HepG2 (cell line): ENCODE data around the gene TP73. TPM values are rescaled to one million over a fixed set of nuclear protein-coding genes. Genes with fewer than 3 reads are reported as not detected.
A peak's percentile ranks its signal among the peaks of the same experiment; 100 is the strongest.

Experiments used
- CEBPB ChIP-seq: IDR thresholded peaks from 2 replicates; pipeline ENCODE4 v1.6.1; 2011; ENCODE audit warnings: low read depth, low read length, improper control_type of control experiment, borderline replicate concordance
- E2F5 ChIP-seq: sonication (generic); formaldehyde crosslinking; conservative IDR thresholded peaks from 2 replicates; pipeline ENCODE4 v1.4.0; 2020; ENCODE audit warnings: missing genetic modification reagents
- EHMT2 ChIP-seq: fragments of 200-600 bp; sonication (generic); IDR thresholded peaks from 2 replicates; pipeline ENCODE4 v1.7.0; 2017; ENCODE audit warnings: antibody characterized with exemption, low read depth, low read length, borderline replicate concordance
- EZH2 ChIP-seq: conservative IDR thresholded peaks from 2 replicates; pipeline ENCODE4 v1.6.1; 2012; ENCODE audit warnings: mild to moderate bottlenecking, low read depth, low read length, moderate library complexity
- FOXC1 ChIP-seq: sonication (generic); formaldehyde crosslinking; IDR thresholded peaks from 2 replicates; pipeline ENCODE4 v1.8.0; 2022; ENCODE audit warnings: mild to moderate bottlenecking, missing genetic modification reagents, borderline replicate concordance
- KAT7 ChIP-seq: IDR thresholded peaks from 2 replicates; pipeline ENCODE4 v1.6.1; 2018; ENCODE audit warnings: borderline replicate concordance, missing compliant biosample characterization
- MBD4 ChIP-seq: IDR thresholded peaks from 2 replicates; pipeline ENCODE4 v1.6.1; 2012; ENCODE audit warnings: low read length, inconsistent platforms, borderline replicate concordance
- MBNL3 ChIP-seq: fragments of 250-450 bp; sonication (Bioruptor Pico); conservative IDR thresholded peaks from 2 replicates; pipeline ENCODE4 v1.8.0; 2022; ENCODE audit warnings: mild to moderate bottlenecking, inconsistent platforms
- MEF2D ChIP-seq: sonication (generic); formaldehyde crosslinking; IDR thresholded peaks from 2 replicates; pipeline ENCODE4 v1.5.1; 2020; ENCODE audit warnings: mild to moderate bottlenecking, missing genetic modification reagents
- NR2C2 ChIP-seq: sonication (generic); formaldehyde crosslinking; IDR thresholded peaks from 2 replicates; pipeline ENCODE4 v1.4.0; 2020; ENCODE audit warnings: missing genetic modification reagents, mild to moderate bottlenecking, moderate library complexity, borderline replicate concordance
- ONECUT2 ChIP-seq: sonication (generic); formaldehyde crosslinking; IDR thresholded peaks from 2 replicates; pipeline ENCODE4 v1.4.0; 2020; ENCODE audit warnings: missing genetic modification reagents
- SAP130 ChIP-seq: IDR thresholded peaks from 2 replicates; pipeline ENCODE4 v1.6.1; 2016; ENCODE audit warnings: low read depth
- STAG1 ChIP-seq: sonication (generic); formaldehyde crosslinking; IDR thresholded peaks from 2 replicates; pipeline ENCODE4 v1.4.0; 2020; ENCODE audit warnings: missing genetic modification reagents
- TOE1 ChIP-seq: sonication (generic); formaldehyde crosslinking; IDR thresholded peaks from 2 replicates; pipeline ENCODE4 v1.4.0; 2020; ENCODE audit warnings: mild to moderate bottlenecking, missing genetic modification reagents
- ZNF124 ChIP-seq: sonication (generic); formaldehyde crosslinking; IDR thresholded peaks from 2 replicates; pipeline ENCODE4 v1.4.0; 2020; ENCODE audit warnings: missing genetic modification reagents
- ZNF496 ChIP-seq: sonication (generic); formaldehyde crosslinking; IDR thresholded peaks from 2 replicates; pipeline ENCODE4 v1.8.1; 2023; ENCODE audit warnings: mild to moderate bottlenecking, moderate library complexity, missing genetic modification reagents; ENCODE audit not compliant: insufficient replicate concordance
- ZNF501 ChIP-seq: sonication (generic); formaldehyde crosslinking; IDR thresholded peaks from 2 replicates; pipeline ENCODE4 v1.5.1; 2020; ENCODE audit warnings: mild to moderate bottlenecking, moderate library complexity, missing genetic modification reagents
- ZNF557 ChIP-seq: sonication (generic); formaldehyde crosslinking; IDR thresholded peaks from 2 replicates; pipeline ENCODE4 v1.4.0; 2020; ENCODE audit warnings: missing genetic modification reagents
- ZNF616 ChIP-seq: sonication (generic); formaldehyde crosslinking; IDR thresholded peaks from 2 replicates; pipeline ENCODE4 v1.5.0; 2020; ENCODE audit warnings: low read depth, mild to moderate bottlenecking, missing genetic modification reagents
- ZNF619 ChIP-seq: sonication (generic); formaldehyde crosslinking; IDR thresholded peaks from 2 replicates; pipeline ENCODE4 v1.4.0; 2020; ENCODE audit warnings: mild to moderate bottlenecking, missing genetic modification reagents
- ZNF773 ChIP-seq: sonication (generic); formaldehyde crosslinking; IDR thresholded peaks from 2 replicates; pipeline ENCODE4 v1.4.0; 2020; ENCODE audit warnings: missing genetic modification reagents, borderline replicate concordance
- ZNF782 ChIP-seq: sonication (generic); formaldehyde crosslinking; IDR thresholded peaks from 2 replicates; pipeline ENCODE4 v1.4.0; 2020; ENCODE audit warnings: missing genetic modification reagents, mild to moderate bottlenecking, borderline replicate concordance
- ZSCAN20 ChIP-seq: sonication (generic); formaldehyde crosslinking; IDR thresholded peaks from 2 replicates; pipeline ENCODE4 v1.4.0; 2020; ENCODE audit warnings: missing genetic modification reagents, mild to moderate bottlenecking, borderline replicate concordance
- polyA plus RNA-seq, 8 experiments: library from polyadenylated mRNA; depleted of rRNA in 3 of 8; stranded (reverse) in 7 of 8; unstranded in 1 of 8; fragments of >200 nt; fragmentation: Illumina TruSeq in 4 of 8; extraction: Trizol in 4 of 8; gene quantifications; 2 replicates each; pipeline versions ENCODE4 v1.2.1 to v1.2.3, GENCODE V29; 2011 to 2016; ENCODE audit warnings: low read depth in 4 of 8, missing spikeins in 1 of 8, mixed read lengths in 1 of 8; ENCODE audit not compliant: insufficient read depth in 1 of 8
- total RNA-seq, 5 experiments: library from RNA; depleted of rRNA; stranded (reverse); fragments of >200 nt; fragmentation: Illumina TruSeq; extraction: Trizol; gene quantifications; 2 replicates each; pipeline ENCODE4 v1.2.3, GENCODE V29; 2016; ENCODE audit warnings: low read depth in 1 of 5
- TF ChIP-seq, protein P1 (sequence below): sonication (generic); formaldehyde crosslinking; IDR thresholded peaks from 2 replicates; pipeline ENCODE4 v1.5.0; 2020; ENCODE audit warnings: mild to moderate bottlenecking, missing genetic modification reagents, borderline replicate concordance
- TF ChIP-seq, protein P2 (sequence below): fragments of 450-650 bp; IDR thresholded peaks from 2 replicates; pipeline ENCODE4 v1.6.1; 2017

TP73 gene
- total and polyA plus RNA-seq, 2 of the 13 experiments (the other 11 are each of a cell fraction or from before 2014, with no cell fraction given) = 0.49 to 1.1 TPM

DNA sequence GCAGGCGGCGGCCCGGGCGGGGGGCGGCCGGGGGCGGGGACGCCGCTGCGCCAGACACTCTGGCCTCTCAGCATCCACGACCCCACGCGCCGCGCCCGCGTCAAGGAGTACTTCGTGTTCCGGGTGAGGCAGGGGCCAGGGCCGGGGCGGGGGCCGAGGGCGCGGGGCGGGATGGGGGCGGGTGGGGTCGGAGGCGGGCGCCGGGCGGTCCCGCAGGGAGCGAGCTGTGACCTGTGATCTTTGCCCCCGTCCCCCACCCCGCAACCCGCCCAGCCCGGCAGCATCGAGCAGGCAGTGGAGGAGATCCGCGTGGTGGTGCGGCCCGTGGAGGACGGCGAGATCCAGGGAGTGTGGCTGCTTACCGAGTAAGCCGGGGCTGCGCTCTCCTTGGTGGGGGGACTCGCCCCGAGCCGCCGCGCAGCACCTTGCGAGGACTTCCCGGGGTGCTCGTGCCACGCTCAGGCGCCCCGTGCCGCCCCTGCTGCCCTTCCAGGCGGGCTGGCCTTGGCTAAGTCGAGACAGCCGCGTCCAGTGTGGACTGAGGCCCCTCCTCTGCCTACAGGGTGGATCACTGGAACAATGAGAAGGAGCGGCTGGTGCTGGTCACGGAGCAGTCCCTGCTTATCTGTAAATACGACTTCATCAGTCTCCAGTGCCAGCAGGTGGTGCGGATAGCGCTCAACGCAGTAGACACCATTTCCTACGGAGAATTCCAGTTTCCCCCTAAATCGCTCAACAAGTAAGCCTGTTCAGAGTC lies 27.0 kb upstream of the TP73 start (continued):
- TF ChIP-seq, protein P1, sequence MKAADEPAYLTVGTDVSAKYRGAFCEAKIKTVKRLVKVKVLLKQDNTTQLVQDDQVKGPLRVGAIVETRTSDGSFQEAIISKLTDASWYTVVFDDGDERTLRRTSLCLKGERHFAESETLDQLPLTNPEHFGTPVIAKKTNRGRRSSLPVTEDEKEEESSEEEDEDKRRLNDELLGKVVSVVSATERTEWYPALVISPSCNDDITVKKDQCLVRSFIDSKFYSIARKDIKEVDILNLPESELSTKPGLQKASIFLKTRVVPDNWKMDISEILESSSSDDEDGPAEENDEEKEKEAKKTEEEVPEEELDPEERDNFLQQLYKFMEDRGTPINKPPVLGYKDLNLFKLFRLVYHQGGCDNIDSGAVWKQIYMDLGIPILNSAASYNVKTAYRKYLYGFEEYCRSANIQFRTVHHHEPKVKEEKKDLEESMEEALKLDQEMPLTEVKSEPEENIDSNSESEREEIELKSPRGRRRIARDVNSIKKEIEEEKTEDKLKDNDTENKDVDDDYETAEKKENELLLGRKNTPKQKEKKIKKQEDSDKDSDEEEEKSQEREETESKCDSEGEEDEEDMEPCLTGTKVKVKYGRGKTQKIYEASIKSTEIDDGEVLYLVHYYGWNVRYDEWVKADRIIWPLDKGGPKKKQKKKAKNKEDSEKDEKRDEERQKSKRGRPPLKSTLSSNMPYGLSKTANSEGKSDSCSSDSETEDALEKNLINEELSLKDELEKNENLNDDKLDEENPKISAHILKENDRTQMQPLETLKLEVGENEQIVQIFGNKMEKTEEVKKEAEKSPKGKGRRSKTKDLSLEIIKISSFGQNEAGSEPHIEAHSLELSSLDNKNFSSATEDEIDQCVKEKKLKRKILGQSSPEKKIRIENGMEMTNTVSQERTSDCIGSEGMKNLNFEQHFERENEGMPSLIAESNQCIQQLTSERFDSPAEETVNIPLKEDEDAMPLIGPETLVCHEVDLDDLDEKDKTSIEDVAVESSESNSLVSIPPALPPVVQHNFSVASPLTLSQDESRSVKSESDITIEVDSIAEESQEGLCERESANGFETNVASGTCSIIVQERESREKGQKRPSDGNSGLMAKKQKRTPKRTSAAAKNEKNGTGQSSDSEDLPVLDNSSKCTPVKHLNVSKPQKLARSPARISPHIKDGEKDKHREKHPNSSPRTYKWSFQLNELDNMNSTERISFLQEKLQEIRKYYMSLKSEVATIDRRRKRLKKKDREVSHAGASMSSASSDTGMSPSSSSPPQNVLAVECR = peak; percentile 85
- TF ChIP-seq ZSCAN20 (CRISPR knock-in tag) = no peak
- no peak for TF ChIP-seq MBD4
- TF ChIP-seq ZNF501 = no peak
- TF ChIP-seq TOE1 (CRISPR knock-in tag) = no peak
- no peak; the same call in 1 of the 2 replicates for TF ChIP-seq KAT7 (CRISPR knock-in tag)
- no peak for TF ChIP-seq ZNF557 (CRISPR knock-in tag)
- TF ChIP-seq ZNF773 = no peak
- TF ChIP-seq EHMT2 = no peak
- TF ChIP-seq ONECUT2 (CRISPR knock-in tag) = no peak
- peak; percentile 50 for TF ChIP-seq NR2C2 (CRISPR knock-in tag)
- no peak for TF ChIP-seq ZNF782 (CRISPR knock-in tag)
- no peak for TF ChIP-seq MBNL3 (CRISPR knock-in tag)
- TF ChIP-seq, protein P2, sequence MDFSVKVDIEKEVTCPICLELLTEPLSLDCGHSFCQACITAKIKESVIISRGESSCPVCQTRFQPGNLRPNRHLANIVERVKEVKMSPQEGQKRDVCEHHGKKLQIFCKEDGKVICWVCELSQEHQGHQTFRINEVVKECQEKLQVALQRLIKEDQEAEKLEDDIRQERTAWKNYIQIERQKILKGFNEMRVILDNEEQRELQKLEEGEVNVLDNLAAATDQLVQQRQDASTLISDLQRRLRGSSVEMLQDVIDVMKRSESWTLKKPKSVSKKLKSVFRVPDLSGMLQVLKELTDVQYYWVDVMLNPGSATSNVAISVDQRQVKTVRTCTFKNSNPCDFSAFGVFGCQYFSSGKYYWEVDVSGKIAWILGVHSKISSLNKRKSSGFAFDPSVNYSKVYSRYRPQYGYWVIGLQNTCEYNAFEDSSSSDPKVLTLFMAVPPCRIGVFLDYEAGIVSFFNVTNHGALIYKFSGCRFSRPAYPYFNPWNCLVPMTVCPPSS = no peak
- 0 out of 2 replicates have a peak, but pooled peaks have one; percentile 54 for TF ChIP-seq E2F5
- peak; percentile 69 for TF ChIP-seq SAP130 (CRISPR knock-in tag)
- TF ChIP-seq ZNF616 (CRISPR knock-in tag) = no peak
- TF ChIP-seq ZNF496 (CRISPR knock-in tag) = no peak
- no peak for TF ChIP-seq EZH2
- no peak for TF ChIP-seq CEBPB
- no peak for TF ChIP-seq STAG1
- no peak for TF ChIP-seq MEF2D (CRISPR knock-in tag)
- TF ChIP-seq ZNF124 (CRISPR knock-in tag) = no peak
- TF ChIP-seq ZNF619 = 0 out of 2 replicates have a peak, but pooled peaks have one; percentile 79
- TF ChIP-seq FOXC1 = peak; percentile 92
